ENCODE measurements around the gene SEMA5B.

The SEMA5B gene

DNA sequence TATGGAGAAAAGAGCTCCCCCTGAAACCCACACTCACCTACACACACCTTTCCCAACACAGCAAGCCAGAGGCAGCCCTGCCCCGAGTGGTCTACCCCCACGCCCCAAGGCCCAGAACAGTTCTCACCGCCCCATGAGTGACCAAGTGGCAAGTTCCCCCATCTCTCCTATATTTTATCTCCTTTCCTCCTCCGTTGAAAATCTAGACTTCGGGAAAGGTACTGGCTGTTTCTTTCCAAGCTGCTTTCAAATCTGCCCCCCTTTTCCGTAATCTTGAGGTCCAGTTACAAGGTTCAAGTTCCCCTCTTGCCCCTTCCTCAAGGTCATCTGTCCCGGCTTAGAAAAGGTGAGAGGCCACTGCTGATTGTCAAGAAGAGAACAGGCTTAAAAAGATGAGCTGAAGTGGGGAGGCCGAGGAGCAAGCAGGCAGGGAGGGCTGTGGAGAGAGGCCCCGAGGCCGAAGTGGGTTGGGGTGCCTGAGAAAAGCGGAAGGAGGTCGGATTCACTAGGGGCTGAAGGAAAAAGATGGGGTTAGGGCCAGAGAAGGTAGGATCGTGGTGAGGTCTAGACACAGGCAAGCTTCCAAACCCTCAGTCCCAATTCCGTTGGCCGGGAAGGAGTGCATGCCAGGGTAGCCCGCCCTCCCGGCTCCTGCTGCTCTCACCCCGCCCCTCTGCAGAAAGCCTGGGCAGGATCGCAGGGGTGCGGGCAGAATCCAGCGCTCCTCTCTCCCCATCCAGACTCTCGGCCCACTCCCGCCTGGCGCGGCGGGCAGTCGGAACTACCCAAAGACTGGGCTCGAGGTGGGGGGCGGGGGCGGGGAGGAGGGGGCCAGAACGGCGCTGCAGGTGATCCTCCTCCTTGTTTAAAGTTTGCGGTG is 1.7 kb downstream of the SEMA5B start:
- peak overlapping the region; percentile 64 for H3K4me3 Mint-ChIP-seq
- DNase-seq: peak; percentile 33
- no peaks in the 10 kb centered on the region for H3K36me3 Mint-ChIP-seq (ENCODE audit: low read depth)
- H3K4me1 Mint-ChIP-seq (ENCODE audit: low read depth): peaks cover 17% of the 10 kb centered on the region
- H3K9me3 Mint-ChIP-seq: no peaks in the 10 kb centered on the region
- H3K27me3 Mint-ChIP-seq: peaks cover 59% of the 10 kb centered on the region
- no peak overlapping the region for H3K27ac Mint-ChIP-seq

GRCh38 chr3:123024056-123024455 is 3.5 kb downstream of the SEMA5B start:
- H3K9me3 Mint-ChIP-seq: no peaks in the 10 kb centered on the region
- H3K4me3 Mint-ChIP-seq: no peak overlapping the region
- no peak overlapping the region for H3K27ac Mint-ChIP-seq
- no peak for DNase-seq
- peaks cover 72% of the 10 kb centered on the region for H3K27me3 Mint-ChIP-seq
- peaks cover 17% of the 10 kb centered on the region for H3K4me1 Mint-ChIP-seq (ENCODE audit: low read depth)
- H3K36me3 Mint-ChIP-seq (ENCODE audit: low read depth): no peaks in the 10 kb centered on the region

GRCh38 chr3:123021996-123022510 is 5.5 kb downstream of the SEMA5B start:
- no peak for DNase-seq
- no peaks in the 10 kb centered on the region for H3K9me3 Mint-ChIP-seq
- peaks cover 79% of the 10 kb centered on the region for H3K27me3 Mint-ChIP-seq
- H3K4me1 Mint-ChIP-seq (ENCODE audit: low read depth): peaks cover 9% of the 10 kb centered on the region
- no peak overlapping the region for H3K27ac Mint-ChIP-seq
- no peak overlapping the region for H3K4me3 Mint-ChIP-seq
- H3K36me3 Mint-ChIP-seq (ENCODE audit: low read depth): no peaks in the 10 kb centered on the region

DNA sequence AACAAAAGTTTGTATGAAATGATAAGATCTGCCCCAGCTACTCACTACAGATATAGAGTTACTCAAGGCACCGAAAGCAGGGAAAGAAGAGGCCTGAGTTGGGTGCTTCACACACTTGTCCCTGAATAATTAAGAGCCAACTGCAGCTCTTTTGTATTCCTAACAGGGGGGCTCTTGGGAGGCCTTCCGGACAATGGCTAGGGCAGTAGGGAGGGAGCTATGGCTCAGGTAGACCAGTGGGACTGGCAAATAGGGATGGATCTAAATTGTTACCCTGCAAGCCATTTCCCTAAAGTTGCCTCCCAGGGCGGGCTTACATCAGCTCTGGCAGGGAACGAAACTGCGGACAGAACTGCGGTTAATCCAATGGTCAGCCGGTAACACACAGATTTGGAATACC is 6.2 kb downstream of the SEMA5B start:
- DNase-seq: no peak
- Mint-ChIP-seq H3K27ac (no peak overlapping the region), H3K4me1 (ENCODE audit: low read depth) (peaks cover 5% of the 10 kb centered on the region), H3K27me3 (peaks cover 73% of the 10 kb centered on the region), H3K9me3 (no peaks in the 10 kb centered on the region), H3K4me3 (no peak overlapping the region), H3K36me3 (ENCODE audit: low read depth) (no peaks in the 10 kb centered on the region)

- no peak overlapping the region for H3K27ac Mint-ChIP-seq
- no peaks in the 10 kb centered on the region for H3K36me3 Mint-ChIP-seq (ENCODE audit: low read depth)
- peaks cover under 1% of the 10 kb centered on the region for H3K4me1 Mint-ChIP-seq (ENCODE audit: low read depth)
- H3K27me3 Mint-ChIP-seq: peaks cover 68% of the 10 kb centered on the region
- no peaks in the 10 kb centered on the region for H3K9me3 Mint-ChIP-seq
- DNase-seq: no peak
- H3K4me3 Mint-ChIP-seq: no peak overlapping the region
These were observed 6.9 kb downstream of the SEMA5B start for GRCh38 chr3:123020709-123021108.

GRCh38 chr3:123019591-123019990 is 8.0 kb downstream of the SEMA5B start:
- peaks cover 57% of the 10 kb centered on the region for H3K27me3 Mint-ChIP-seq
- H3K4me3 Mint-ChIP-seq: no peak overlapping the region
- H3K27ac Mint-ChIP-seq: no peak overlapping the region
- no peaks in the 10 kb centered on the region for H3K9me3 Mint-ChIP-seq
- no peaks in the 10 kb centered on the region for H3K36me3 Mint-ChIP-seq (ENCODE audit: low read depth)
- H3K4me1 Mint-ChIP-seq (ENCODE audit: low read depth): no peaks in the 10 kb centered on the region
- no peak for DNase-seq

DNA sequence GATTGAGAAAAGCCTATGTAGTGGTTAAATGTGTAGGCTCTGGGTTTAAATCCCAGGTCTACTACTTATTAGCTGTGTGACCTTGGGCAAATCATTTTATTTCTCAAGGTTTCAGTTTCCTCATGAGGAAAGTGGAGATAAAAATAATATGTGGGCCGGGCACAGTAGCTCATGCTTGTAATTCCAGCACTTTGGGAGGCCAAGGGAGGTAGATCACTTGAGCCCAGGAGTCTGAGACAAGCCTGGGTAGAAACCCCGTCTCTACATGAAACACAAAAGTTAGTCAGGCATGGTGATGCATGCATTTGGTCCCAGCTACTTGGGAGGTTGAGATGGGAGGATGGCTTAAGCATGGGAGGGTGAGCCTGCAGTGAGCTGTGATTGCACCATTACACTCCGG is 8.4 kb downstream of the SEMA5B start:
- no peak overlapping the region for H3K27ac Mint-ChIP-seq
- no peak for DNase-seq
- H3K36me3 Mint-ChIP-seq (ENCODE audit: low read depth): no peaks in the 10 kb centered on the region
- no peaks in the 10 kb centered on the region for H3K9me3 Mint-ChIP-seq
- peaks cover 56% of the 10 kb centered on the region for H3K27me3 Mint-ChIP-seq
- no peak overlapping the region for H3K4me3 Mint-ChIP-seq
- no peaks in the 10 kb centered on the region for H3K4me1 Mint-ChIP-seq (ENCODE audit: low read depth)

DNA sequence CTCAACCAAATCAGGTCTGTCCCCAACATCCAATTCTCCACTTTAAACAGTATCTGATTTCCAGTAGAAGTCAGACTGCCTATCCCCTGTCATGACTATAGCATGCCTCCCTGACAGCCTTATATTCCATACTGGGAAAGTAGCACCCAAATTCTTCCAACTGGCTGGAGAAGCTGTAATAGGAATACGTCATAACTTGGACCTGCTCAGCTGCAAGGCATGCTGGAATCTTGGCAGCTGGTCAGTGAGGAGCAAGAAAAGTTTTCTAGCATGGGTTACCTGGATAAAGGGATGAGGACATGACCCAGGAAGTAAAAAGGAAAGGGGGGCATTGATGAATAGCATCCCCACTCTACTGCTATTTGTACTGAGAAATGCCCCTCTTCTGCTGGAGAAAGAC is 8.9 kb downstream of the SEMA5B start:
- H3K36me3 Mint-ChIP-seq (ENCODE audit: low read depth): no peaks in the 10 kb centered on the region
- no peak overlapping the region for H3K27ac Mint-ChIP-seq
- H3K4me1 Mint-ChIP-seq (ENCODE audit: low read depth): no peaks in the 10 kb centered on the region
- no peaks in the 10 kb centered on the region for H3K9me3 Mint-ChIP-seq
- no peak overlapping the region for H3K4me3 Mint-ChIP-seq
- peaks cover 54% of the 10 kb centered on the region for H3K27me3 Mint-ChIP-seq
- DNase-seq: no peak

- no peaks in the 10 kb centered on the region for H3K4me1 Mint-ChIP-seq (ENCODE audit: low read depth)
These were observed 12.0 kb downstream of the SEMA5B start for GRCh38 chr3:123015596-123015995.

GRCh38 chr3:123013876-123014275 is 13.7 kb downstream of the SEMA5B start:
- peaks cover 39% of the 10 kb centered on the region for H3K27me3 Mint-ChIP-seq

More at GRCh38 chr3:123015596-123015995, 12.0 kb downstream of the SEMA5B start:
- H3K9me3 Mint-ChIP-seq: no peaks in the 10 kb centered on the region
- DNase-seq: no peak
- H3K4me3 Mint-ChIP-seq: no peak overlapping the region
- no peak overlapping the region for H3K27ac Mint-ChIP-seq
- no peaks in the 10 kb centered on the region for H3K36me3 Mint-ChIP-seq (ENCODE audit: low read depth)
- peaks cover 35% of the 10 kb centered on the region for H3K27me3 Mint-ChIP-seq

DNA sequence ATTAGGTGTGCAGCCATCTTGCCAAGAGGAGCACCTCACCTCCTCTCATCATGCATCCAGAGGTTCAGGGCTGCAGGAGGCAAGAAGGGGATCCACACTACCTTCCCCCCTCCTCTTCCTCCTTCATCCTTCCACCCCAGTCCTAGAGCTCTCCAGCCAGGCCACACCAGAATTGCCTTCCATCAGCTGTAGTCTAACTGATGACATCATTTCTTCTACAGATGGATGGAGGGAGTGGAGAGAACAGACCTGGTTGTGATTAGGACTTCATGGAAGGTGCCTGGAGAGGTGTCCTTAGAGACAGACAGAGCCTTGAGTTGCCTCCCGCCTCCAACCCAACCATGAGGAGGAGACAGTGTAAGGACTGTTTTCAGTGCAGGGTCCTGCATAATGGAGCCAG is 14.9 kb downstream of the SEMA5B start:
- Mint-ChIP-seq H3K9me3 (no peaks in the 10 kb centered on the region), H3K4me3 (no peak overlapping the region), H3K27me3 (peaks cover 39% of the 10 kb centered on the region), H3K36me3 (ENCODE audit: low read depth) (no peaks in the 10 kb centered on the region), H3K27ac (no peak overlapping the region), H3K4me1 (ENCODE audit: low read depth) (no peaks in the 10 kb centered on the region)
- DNase-seq: no peak

More at GRCh38 chr3:123013876-123014275, 13.7 kb downstream of the SEMA5B start:
- H3K27ac Mint-ChIP-seq: no peak overlapping the region
- no peaks in the 10 kb centered on the region for H3K9me3 Mint-ChIP-seq
- H3K36me3 Mint-ChIP-seq (ENCODE audit: low read depth): no peaks in the 10 kb centered on the region
- no peak for DNase-seq
- H3K4me1 Mint-ChIP-seq (ENCODE audit: low read depth): no peaks in the 10 kb centered on the region
- H3K4me3 Mint-ChIP-seq: no peak overlapping the region

- no peaks in the 10 kb centered on the region for H3K9me3 Mint-ChIP-seq
- no peak for DNase-seq
- no peak overlapping the region for H3K4me3 Mint-ChIP-seq
- H3K27ac Mint-ChIP-seq: no peak overlapping the region
- peaks cover 49% of the 10 kb centered on the region for H3K27me3 Mint-ChIP-seq
- H3K4me1 Mint-ChIP-seq (ENCODE audit: low read depth): no peaks in the 10 kb centered on the region
- no peaks in the 10 kb centered on the region for H3K36me3 Mint-ChIP-seq (ENCODE audit: low read depth)
These were observed 16.1 kb downstream of the SEMA5B start for GRCh38 chr3:123011447-123011846.

GRCh38 chr3:123008840-123009239 is 18.7 kb downstream of the SEMA5B start:
- Mint-ChIP-seq H3K27ac (no peak overlapping the region), H3K4me1 (ENCODE audit: low read depth) (no peaks in the 10 kb centered on the region), H3K36me3 (ENCODE audit: low read depth) (no peaks in the 10 kb centered on the region), H3K4me3 (no peak overlapping the region), H3K9me3 (no peaks in the 10 kb centered on the region), H3K27me3 (peaks cover 66% of the 10 kb centered on the region)
- no peak for DNase-seq

GRCh38 chr3:123006609-123007008 is 21.0 kb downstream of the SEMA5B start:
- Mint-ChIP-seq H3K9me3 (no peaks in the 10 kb centered on the region), H3K36me3 (ENCODE audit: low read depth) (no peaks in the 10 kb centered on the region), H3K4me1 (ENCODE audit: low read depth) (peaks cover 6% of the 10 kb centered on the region), H3K27me3 (peaks cover 75% of the 10 kb centered on the region), H3K4me3 (no peak overlapping the region), H3K27ac (no peak overlapping the region)
- DNase-seq: no peak

- H3K9me3 Mint-ChIP-seq: no peaks in the 10 kb centered on the region
- H3K4me1 Mint-ChIP-seq (ENCODE audit: low read depth): peaks cover 6% of the 10 kb centered on the region
- no peaks in the 10 kb centered on the region for H3K36me3 Mint-ChIP-seq (ENCODE audit: low read depth)
- peaks cover 82% of the 10 kb centered on the region for H3K27me3 Mint-ChIP-seq
- no peak for DNase-seq
- H3K27ac Mint-ChIP-seq: no peak overlapping the region
- H3K4me3 Mint-ChIP-seq: no peak overlapping the region
These were observed 22.3 kb downstream of the SEMA5B start for GRCh38 chr3:123005291-123005690.

Data from activated T-cell treated with anti-CD3 and anti-CD28 coated beads, Interleukin-2, amount 50 U/mL, for 24 hours (primary cell).